SK-N-SH treated with all-trans-retinoic acid at 6 μM for 48 hours (cell line): ENCODE measurements around the gene GABBR2.

Experiments
- ARNTL ChIP-seq: fragments of 450-650 bp; formaldehyde crosslinking; IDR thresholded peaks from 2 replicates; pipeline ENCODE4 v1.5.0; 2020; ENCODE audit warnings: low read depth, mild to moderate bottlenecking, moderate library complexity, borderline replicate concordance
- CSDC2 ChIP-seq: fragments of 250-450 bp; sonication (Bioruptor Pico); IDR thresholded peaks from 2 replicates; pipeline ENCODE4 v1.5.0; 2020; ENCODE audit warnings: mild to moderate bottlenecking, moderate library complexity
- CSRNP3 ChIP-seq: fragments of 250-450 bp; sonication (Bioruptor Pico); IDR thresholded peaks from 2 replicates; pipeline ENCODE4 v1.5.1; 2021; ENCODE audit warnings: mild to moderate bottlenecking, moderate library complexity
- PATZ1 ChIP-seq: fragments of 250-450 bp; sonication (Bioruptor Pico); IDR thresholded peaks from 2 replicates; pipeline ENCODE4 v1.8.0; 2020; ENCODE audit warnings: mild to moderate bottlenecking, moderate library complexity, borderline replicate concordance
- PPARA ChIP-seq: fragments of 250-450 bp; sonication (Bioruptor Pico); IDR thresholded peaks from 2 replicates; pipeline ENCODE4 v1.5.0; 2020; ENCODE audit warnings: mild to moderate bottlenecking, borderline replicate concordance
- RARB ChIP-seq: fragments of 250-450 bp; sonication (Bioruptor Pico); IDR thresholded peaks from 2 replicates; pipeline ENCODE4 v1.8.0; 2021; ENCODE audit warnings: mild to moderate bottlenecking, moderate library complexity
- SNAI2 ChIP-seq: fragments of 250-450 bp; sonication (Bioruptor Pico); IDR thresholded peaks from 2 replicates; pipeline ENCODE4 v1.5.0; 2020; ENCODE audit warnings: mild to moderate bottlenecking, moderate library complexity
- TOX ChIP-seq: fragments of 250-450 bp; sonication (Bioruptor Pico); IDR thresholded peaks from 2 replicates; pipeline ENCODE4 v1.8.0; 2021; ENCODE audit warnings: mild to moderate bottlenecking, moderate library complexity, borderline replicate concordance
- ZC3H10 ChIP-seq: fragments of 250-450 bp; sonication (Bioruptor Pico); IDR thresholded peaks from 2 replicates; pipeline ENCODE4 v1.5.1; 2021; ENCODE audit warnings: mild to moderate bottlenecking, moderate library complexity
- ZFP3 ChIP-seq: fragments of 250-450 bp; sonication (Bioruptor Pico); IDR thresholded peaks from 2 replicates; pipeline ENCODE4 v1.5.0; 2020; ENCODE audit warnings: mild to moderate bottlenecking, moderate library complexity
- ZFP30 ChIP-seq: fragments of 450-650 bp; formaldehyde crosslinking; IDR thresholded peaks from 2 replicates; pipeline ENCODE4 v1.5.0; 2022; ENCODE audit warnings: mild to moderate bottlenecking, moderate library complexity
- ZNF565 ChIP-seq: fragments of 450-650 bp; formaldehyde crosslinking; conservative IDR thresholded peaks from 2 replicates; pipeline ENCODE4 v1.5.0; 2020; ENCODE audit warnings: low read depth, mild to moderate bottlenecking, moderate library complexity

GRCh38 chr9:98726735-98727134 is 18.0 kb upstream of the GABBR2 start:
- TF ChIP-seq RARB (CRISPR knock-in tag) (no peak), TOX (no peak), PPARA (CRISPR knock-in tag) (no peak), ARNTL (CRISPR knock-in tag) (no peak), CSDC2 (CRISPR knock-in tag) (no peak), SNAI2 (CRISPR knock-in tag) (no peak), PATZ1 (CRISPR knock-in tag) (no peak), ZFP3 (no peak), ZFP30 (CRISPR knock-in tag) (no peak), ZC3H10 (no peak), ZNF565 (CRISPR knock-in tag) (no peak), CSRNP3 (no peak)
